Chondrocyte (in vitro differentiated cells): Measurements from ENCODE around the gene DDHD1. TPM values are rescaled to one million over a fixed set of nuclear protein-coding genes. Genes with fewer than 3 reads are reported as not detected.
"Not testable (repeated sequence)": the region's sequence is repeated elsewhere in the genome, so short reads cannot be mapped to it uniquely, and the experiment has no call there.

Experiments
- DNase-seq: peaks from one replicate; pipeline ENCODE4 v3.0.0; 2021; ENCODE audit warnings: mixed read lengths, low spot score
- H3K27ac Mint-ChIP-seq: one replicate; pipeline ENCODE4 v1.8.0; 2021; ENCODE audit warnings: mild to moderate bottlenecking, moderate library complexity, mixed read lengths; ENCODE audit not compliant: unreplicated experiment
- H3K27me3 Mint-ChIP-seq: 2 replicates; pipeline ENCODE4 v1.8.0; 2021; ENCODE audit warnings: low read depth, mixed read lengths
- H3K36me3 Mint-ChIP-seq: 2 replicates; pipeline ENCODE4 v1.8.0; 2021; ENCODE audit warnings: low read depth, mixed read lengths
- H3K4me1 Mint-ChIP-seq: 2 replicates; pipeline ENCODE4 v1.8.0; 2021; ENCODE audit warnings: low read depth, mild to moderate bottlenecking, mixed read lengths
- H3K4me3 Mint-ChIP-seq: one replicate; pipeline ENCODE4 v1.8.0; 2021; ENCODE audit warnings: mild to moderate bottlenecking, moderate library complexity, mixed read lengths; ENCODE audit not compliant: unreplicated experiment
- H3K9me3 Mint-ChIP-seq: 2 replicates; pipeline ENCODE4 v1.8.0; 2021; ENCODE audit warnings: low read depth, mixed read lengths
- CTCF ChIP-seq: fragments of 200-600 bp; sonication (generic); IDR thresholded peaks from 2 replicates; pipeline ENCODE4 v1.5.0; 2021; ENCODE audit warnings: antibody characterized with exemption, mild to moderate bottlenecking, moderate library complexity
- total RNA-seq: library from RNA; stranded (reverse); gene quantifications from 3 replicates; pipeline ENCODE4 v1.2.1, GENCODE V29; 2021

The DDHD1 gene
- total RNA-seq, 1 donor from 2014 or later: 12.9 TPM

GRCh38 chr14:53146739-53147138 lies 6.4 kb downstream of the DDHD1 start:
- Mint-ChIP-seq H3K36me3 (peaks cover 3% of the 10 kb centered on the region), H3K27me3 (no peaks in the 10 kb centered on the region), H3K4me1 (peaks cover 24% of the 10 kb centered on the region), H3K27ac (no peak overlapping the region), H3K4me3 (no peak overlapping the region), H3K9me3 (peaks cover 13% of the 10 kb centered on the region)
- no peak for TF ChIP-seq CTCF
- no peak for DNase-seq

DNA sequence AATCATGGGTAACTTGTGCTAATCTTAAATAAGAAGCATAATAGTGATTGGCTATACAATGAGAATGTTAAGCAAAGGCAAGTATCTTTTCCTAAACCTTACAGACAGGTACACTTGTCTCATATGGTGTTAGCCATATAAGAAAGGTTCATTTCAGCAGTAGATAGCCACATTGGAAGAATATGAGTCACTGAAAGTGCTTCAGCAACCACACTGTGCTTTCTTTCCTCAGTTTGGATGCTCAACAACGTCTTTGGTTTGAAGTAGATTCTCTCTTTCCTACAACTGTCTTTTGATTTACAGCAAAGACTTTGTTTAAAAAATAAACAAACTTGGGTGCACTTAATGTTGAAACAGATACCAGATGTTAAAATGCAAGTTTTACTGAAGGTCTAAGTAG lies 8.9 kb downstream of the DDHD1 start:
- H3K9me3 Mint-ChIP-seq: peaks cover 35% of the 10 kb centered on the region
- peaks cover 17% of the 10 kb centered on the region for H3K36me3 Mint-ChIP-seq
- H3K27ac Mint-ChIP-seq: no peak overlapping the region
- no peaks in the 10 kb centered on the region for H3K27me3 Mint-ChIP-seq
- no peak for DNase-seq
- H3K4me1 Mint-ChIP-seq: peaks cover 3% of the 10 kb centered on the region
- no peak for TF ChIP-seq CTCF
- H3K4me3 Mint-ChIP-seq: no peak overlapping the region

DNA sequence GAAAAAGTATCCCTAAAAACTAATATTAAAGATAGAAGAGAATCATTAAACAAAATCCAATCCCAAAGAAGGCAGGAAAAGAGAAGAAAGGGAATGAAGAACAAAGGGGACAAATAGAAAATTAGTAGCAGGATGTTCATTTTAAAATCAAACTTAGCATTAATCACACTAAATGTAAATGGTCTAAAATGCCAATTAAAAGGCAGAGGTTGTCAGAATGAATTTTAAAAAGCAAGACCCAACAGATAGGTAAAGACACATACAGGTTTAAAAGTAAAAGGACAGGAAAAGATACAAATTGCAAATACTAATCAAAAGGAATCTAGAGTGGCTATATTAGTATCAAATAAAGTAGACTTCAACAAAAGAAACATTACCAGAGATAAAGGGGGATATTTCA lies 12.5 kb downstream of the DDHD1 start:
- no peaks in the 10 kb centered on the region for H3K4me1 Mint-ChIP-seq
- peaks cover 29% of the 10 kb centered on the region for H3K36me3 Mint-ChIP-seq
- no peaks in the 10 kb centered on the region for H3K27me3 Mint-ChIP-seq
- H3K27ac Mint-ChIP-seq: no peak overlapping the region
- peaks cover 52% of the 10 kb centered on the region for H3K9me3 Mint-ChIP-seq
- no peak for DNase-seq
- no peak for TF ChIP-seq CTCF
- no peak overlapping the region for H3K4me3 Mint-ChIP-seq

- H3K27me3 Mint-ChIP-seq: no peaks in the 10 kb centered on the region
These were observed 15.4 kb downstream of the DDHD1 start for GRCh38 chr14:53137568-53138203.

DNA sequence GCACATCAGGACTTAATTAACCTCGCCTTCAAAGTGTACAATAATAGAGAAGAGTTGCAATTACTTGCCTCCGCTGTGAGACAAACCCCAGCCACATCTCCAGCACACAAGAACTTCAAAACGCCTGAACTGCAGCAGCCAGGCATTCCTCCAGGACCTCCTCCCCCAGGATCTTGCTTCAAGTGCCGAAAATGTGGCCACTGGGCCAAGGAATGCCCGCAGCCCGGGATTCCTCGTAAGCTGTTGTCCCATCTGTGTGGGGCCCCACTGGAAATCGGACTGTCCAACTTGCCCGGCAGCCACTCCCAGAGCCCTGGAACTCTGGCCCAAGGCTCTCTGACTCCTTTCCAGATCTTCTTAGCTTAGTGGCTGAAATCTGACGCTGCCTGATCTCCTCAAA lies 22.6 kb downstream of the DDHD1 start:
- not testable (repeated sequence) for H3K27ac Mint-ChIP-seq

More at GRCh38 chr14:53137568-53138203, 15.4 kb downstream of the DDHD1 start:
- Mint-ChIP-seq H3K4me3 (no peak overlapping the region), H3K9me3 (peaks cover 44% of the 10 kb centered on the region), H3K4me1 (no peaks in the 10 kb centered on the region), H3K36me3 (peaks cover 28% of the 10 kb centered on the region), H3K27ac (no peak overlapping the region)
- TF ChIP-seq CTCF: no peak
- no peak for DNase-seq

More for the DNA sequence above, 22.6 kb downstream of the DDHD1 start:
- not testable (repeated sequence) for H3K36me3 Mint-ChIP-seq, H3K9me3 Mint-ChIP-seq, H3K4me1 Mint-ChIP-seq, DNase-seq, H3K27me3 Mint-ChIP-seq, H3K4me3 Mint-ChIP-seq
